GM18508 (cell line): ENCODE data around the gene PTDSS2.

Source experiments
- ATAC-seq: cut with Tn5 transposase; IDR thresholded peaks from one replicate; pipeline ENCODE4 v1.9.1; 2021; ENCODE audit warnings: moderate number of reproducible peaks; ENCODE audit not compliant: insufficient read depth, unreplicated experiment

Gene PTDSS2

DNA sequence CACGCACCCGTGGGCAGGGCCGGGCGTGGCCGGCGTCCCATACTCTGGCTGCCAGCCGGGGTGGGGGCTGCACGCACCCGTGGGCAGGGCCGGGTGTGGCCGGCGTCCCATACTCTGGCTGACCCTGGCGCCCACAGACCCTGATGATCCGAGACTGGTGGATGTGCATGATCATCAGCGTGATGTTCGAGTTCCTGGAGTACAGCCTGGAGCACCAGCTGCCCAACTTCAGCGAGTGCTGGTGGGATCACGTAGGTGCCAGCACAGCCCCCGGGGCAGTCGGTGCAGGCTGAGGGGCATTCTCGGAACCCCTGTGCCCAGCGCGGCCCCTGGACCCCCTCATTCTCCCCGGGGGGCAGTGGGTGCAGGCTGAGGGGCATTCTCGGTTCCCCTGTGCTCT lies 38.0 kb downstream of the PTDSS2 start:
- no peak for ATAC-seq

- no peak for ATAC-seq
Measured at GRCh38 chr11:488579-488978, 38.5 kb downstream of the PTDSS2 start.

GRCh38 chr11:488992-489391 lies 38.9 kb downstream of the PTDSS2 start:
- ATAC-seq: no peak

GRCh38 chr11:489610-490185 lies 39.6 kb downstream of the PTDSS2 start:
- ATAC-seq: no peak

DNA sequence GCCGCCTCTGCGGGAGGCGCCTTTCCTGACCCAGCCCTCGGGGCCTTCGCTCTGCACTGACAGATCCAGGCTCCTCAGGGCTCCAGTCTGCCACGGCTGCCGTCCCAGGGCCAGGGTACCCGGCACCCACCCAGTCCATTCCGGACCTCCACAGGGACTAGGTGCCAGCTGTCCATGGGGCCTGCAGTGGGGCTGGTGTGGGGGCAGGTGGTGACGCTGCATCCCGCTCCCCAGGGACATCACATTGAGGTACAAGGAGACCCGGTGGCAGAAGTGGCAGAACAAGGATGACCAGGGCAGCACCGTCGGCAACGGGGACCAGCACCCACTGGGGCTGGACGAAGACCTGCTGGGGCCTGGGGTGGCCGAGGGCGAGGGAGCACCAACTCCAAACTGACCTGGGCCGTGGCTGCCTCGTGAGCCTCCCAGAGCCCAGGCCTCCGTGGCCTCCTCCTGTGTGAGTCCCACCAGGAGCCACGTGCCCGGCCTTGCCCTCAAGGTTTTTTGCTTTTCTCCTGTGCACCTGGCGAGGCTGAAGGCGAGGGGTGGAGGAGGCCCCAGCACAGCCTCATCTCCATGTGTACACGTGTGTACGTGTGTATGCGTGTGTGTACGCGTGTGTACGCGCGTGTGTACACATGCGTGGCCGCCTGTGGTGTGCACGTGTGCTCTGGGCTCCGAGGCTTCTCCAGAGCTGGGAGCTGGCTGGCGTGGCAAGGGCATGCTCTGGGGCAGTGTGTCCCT lies 40.3 kb downstream of the PTDSS2 start:
- no peak for ATAC-seq

- ATAC-seq: no peak
Measured at GRCh38 chr11:490930-491260, 40.8 kb downstream of the PTDSS2 start.

DNA sequence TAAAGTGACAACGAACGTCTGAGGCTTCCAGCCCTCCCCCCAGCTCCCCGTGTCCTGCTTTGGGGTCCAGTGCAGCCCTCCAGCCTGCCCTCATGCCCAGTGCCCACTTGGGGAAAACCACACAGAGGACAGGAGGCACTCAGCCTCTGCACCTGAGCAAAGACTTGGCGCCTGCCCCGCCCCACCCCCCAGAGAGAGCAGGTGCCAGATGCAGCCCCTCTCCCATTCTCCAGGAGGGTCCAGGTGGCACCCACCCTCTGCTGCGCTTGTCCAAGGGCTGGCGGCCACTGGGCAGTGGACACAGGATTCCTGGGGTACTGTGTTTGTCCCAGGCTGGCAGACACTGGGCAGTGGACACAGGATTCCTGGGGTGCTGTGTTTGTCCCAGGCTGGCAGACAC lies 41.3 kb downstream of the PTDSS2 start:
- ATAC-seq: no peak

- ATAC-seq: no peak
Measured at GRCh38 chr11:492427-493226, 42.5 kb downstream of the PTDSS2 start.

DNA sequence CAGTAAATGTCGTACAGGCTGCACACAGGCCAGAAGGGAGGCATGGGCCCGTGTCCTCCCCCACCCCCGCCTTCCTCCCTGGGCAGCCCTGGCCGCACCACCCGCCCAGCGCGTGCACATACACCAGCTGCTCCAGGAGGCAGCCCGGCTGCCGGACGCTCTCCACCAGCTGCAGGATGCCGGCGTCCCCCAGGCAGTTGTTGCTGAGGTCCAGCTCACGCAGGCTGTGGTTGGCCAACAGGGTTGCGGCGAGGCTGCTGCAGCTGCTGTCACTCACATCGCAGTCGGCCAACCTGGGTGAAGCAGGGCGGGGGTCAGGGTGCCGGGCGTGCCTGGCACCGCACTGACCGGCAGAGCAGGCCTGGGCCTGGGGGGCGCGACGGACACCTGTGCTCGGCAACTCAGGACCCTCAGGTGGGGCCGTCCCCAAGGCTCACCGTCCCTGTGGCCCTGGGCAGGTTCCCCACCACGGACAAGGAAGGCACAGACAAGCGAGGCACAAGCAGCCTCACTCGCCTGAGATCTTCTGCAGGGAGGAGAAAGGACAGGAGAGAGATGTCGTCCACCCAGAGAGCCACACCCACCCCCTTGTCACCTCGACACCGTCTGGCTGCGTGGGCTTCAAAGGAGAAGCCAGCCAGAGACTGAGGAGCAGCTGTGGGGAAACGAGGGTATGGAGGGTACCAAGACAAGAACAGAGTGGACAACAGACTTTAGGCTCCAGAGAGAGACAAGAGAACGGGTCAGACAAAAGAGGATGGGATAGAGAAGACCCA lies 44.9 kb downstream of the PTDSS2 start:
- no peak for ATAC-seq

GRCh38 chr11:495537-495931 lies 45.5 kb downstream of the PTDSS2 start:
- no peak for ATAC-seq

DNA sequence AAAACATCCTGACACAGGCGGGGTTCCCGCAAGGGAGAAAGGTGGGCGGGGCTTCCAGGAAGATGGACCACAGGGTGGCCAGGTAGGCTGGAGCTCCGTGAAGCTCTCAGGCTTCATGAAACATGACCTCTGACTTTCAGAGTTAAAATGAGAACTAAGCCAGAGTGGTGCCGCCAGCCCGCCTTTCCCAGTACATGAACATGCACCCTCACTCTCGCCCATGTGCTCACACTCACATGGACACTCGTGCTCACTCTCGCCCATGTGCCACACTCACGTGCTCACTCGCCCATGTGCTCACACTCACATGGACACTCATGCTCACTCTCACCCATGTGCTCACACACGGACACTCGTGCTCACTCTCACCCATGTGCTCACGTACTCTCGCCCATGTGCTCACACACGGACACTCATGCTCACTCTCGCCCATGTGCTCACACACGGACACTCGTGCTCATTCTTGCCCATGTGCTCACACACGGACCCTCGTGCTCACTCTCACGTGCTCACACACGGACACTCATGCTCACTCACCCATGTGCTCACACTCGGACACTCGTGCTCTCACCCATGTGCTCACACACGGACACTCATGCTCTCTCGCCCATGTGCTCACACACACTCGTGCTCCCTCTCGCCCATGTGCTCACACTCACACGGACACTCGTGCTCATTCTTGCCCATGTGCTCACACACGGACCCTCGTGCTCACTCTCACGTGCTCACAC lies 46.9 kb downstream of the PTDSS2 start:
- no peak for ATAC-seq

DNA sequence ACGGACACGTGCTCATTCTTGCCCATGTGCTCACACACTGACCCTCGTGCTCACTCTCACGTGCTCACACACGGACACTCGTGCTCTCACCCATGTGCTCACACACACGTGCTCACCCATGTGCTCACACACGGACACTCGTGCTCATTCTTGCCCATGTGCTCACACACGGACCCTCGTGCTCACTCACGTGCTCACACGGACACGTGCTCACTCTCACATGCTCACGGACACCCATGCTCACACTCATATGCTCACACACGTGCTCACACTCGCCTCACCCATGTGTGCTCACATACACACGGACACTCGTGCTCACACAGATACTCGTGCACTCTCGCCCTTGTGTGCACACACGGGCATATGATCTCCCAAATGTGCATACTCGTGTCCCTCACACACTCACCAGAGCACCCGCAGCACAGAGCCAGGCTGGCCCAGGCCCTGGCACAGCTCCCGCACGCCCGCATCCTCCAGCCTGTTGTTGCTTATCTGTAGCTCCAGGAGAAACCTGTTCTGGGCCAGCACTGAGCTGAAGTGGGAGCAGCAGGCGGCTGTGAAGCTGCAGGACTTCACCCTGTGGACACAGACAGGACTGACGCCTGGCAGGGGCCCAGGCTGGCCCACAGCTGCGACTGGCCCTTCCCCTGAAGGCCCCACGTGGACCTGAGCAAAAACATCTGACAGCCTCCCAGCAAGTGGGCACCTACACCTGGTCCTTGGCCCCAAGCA lies 47.7 kb downstream of the PTDSS2 start:
- no peak for ATAC-seq

GRCh38 chr11:498297-499181 lies 48.5 kb downstream of the PTDSS2 start:
- ATAC-seq: no peak

GRCh38 chr11:499201-500076 lies 49.4 kb downstream of the PTDSS2 start:
- ATAC-seq: no peak

GRCh38 chr11:501001-501682 lies 51.1 kb downstream of the PTDSS2 start:
- ATAC-seq: no peak

- no peak for ATAC-seq
Measured at GRCh38 chr11:501683-502287, 51.7 kb downstream of the PTDSS2 start.
